Measurements from ENCODE around the gene LAMTOR1.

GRCh38 chr11:72075109-72075508, 28.0 kb downstream of the LAMTOR1 start:
- TF ChIP-seq EZH2 (IDR thresholded peaks at IDR 0.05; ENCODE audit: insufficient read depth, low read length) = no peak
- TF ChIP-seq, protein P1, sequence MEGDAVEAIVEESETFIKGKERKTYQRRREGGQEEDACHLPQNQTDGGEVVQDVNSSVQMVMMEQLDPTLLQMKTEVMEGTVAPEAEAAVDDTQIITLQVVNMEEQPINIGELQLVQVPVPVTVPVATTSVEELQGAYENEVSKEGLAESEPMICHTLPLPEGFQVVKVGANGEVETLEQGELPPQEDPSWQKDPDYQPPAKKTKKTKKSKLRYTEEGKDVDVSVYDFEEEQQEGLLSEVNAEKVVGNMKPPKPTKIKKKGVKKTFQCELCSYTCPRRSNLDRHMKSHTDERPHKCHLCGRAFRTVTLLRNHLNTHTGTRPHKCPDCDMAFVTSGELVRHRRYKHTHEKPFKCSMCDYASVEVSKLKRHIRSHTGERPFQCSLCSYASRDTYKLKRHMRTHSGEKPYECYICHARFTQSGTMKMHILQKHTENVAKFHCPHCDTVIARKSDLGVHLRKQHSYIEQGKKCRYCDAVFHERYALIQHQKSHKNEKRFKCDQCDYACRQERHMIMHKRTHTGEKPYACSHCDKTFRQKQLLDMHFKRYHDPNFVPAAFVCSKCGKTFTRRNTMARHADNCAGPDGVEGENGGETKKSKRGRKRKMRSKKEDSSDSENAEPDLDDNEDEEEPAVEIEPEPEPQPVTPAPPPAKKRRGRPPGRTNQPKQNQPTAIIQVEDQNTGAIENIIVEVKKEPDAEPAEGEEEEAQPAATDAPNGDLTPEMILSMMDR (IDR thresholded peaks at IDR 0.05; ENCODE audit: insufficient read depth, low read depth, low read length) = no peak
